HG03520 (cell line): ENCODE data around the gene NOP53.
"Not testable (repeated sequence)": the region's sequence is repeated elsewhere in the genome, so short reads cannot be mapped to it uniquely, and the experiment has no call there.

Experiments used
- ATAC-seq: cut with Tn5 transposase; IDR thresholded peaks from one replicate; pipeline ENCODE4 v1.9.1; 2021; ENCODE audit warnings: mild to moderate bottlenecking, moderate library complexity; ENCODE audit not compliant: unreplicated experiment

NOP53 gene

GRCh38 chr19:47803148-47803547 is 57.8 kb downstream of the NOP53 start:
- ATAC-seq = not testable (repeated sequence)

- not testable (repeated sequence) for ATAC-seq
These were observed 58.3 kb downstream of the NOP53 start for GRCh38 chr19:47803671-47804070.

GRCh38 chr19:47804451-47804850 is 59.1 kb downstream of the NOP53 start, which contains the start of gene TPRX1:
TSS of gene TPRX1 (minus strand) at chr19:47804551. CDS start at chr19:47804539, 12 bp downstream.
- not testable (repeated sequence) for ATAC-seq

DNA sequence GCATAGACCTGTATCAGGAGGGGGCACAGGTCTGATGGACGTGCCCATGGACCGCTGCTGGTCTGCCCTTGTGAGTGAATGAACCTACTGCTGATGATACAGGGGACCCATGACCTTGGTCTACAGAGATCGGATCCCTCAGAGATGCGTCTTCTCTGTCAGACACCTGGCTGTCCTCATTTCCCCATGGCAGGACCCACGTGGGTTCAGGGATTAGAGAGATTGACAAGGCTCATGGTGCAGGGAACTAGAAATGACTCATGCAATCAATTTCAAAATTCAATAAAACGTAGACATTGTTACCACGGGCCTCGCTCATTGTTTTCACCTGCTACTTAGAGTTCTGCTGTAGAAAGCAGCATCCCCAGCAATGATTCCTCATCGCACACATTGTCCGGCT is 60.0 kb downstream of the NOP53 start:
- no peak for ATAC-seq

DNA sequence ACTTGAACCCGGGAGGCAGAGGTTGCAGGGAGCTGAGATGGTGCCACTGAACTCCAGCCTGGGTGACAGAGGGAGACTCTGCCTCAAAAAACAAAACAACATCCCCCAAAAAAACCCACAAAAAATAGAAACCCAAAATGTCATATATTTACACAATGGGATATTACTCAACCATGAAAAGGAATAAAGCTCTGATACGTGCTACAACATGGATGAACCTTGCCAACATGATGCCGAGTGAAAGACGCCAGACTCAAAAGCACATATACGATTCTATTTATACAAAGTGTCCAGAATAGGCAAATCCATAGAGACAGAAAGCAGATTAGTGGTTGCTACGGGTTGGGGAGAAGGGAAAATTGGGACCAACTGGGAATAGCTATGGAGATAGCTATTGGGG is 61.1 kb downstream of the NOP53 start:
- ATAC-seq = no peak
